ENCODE measurements around the gene CADPS.

CADPS gene

DNA sequence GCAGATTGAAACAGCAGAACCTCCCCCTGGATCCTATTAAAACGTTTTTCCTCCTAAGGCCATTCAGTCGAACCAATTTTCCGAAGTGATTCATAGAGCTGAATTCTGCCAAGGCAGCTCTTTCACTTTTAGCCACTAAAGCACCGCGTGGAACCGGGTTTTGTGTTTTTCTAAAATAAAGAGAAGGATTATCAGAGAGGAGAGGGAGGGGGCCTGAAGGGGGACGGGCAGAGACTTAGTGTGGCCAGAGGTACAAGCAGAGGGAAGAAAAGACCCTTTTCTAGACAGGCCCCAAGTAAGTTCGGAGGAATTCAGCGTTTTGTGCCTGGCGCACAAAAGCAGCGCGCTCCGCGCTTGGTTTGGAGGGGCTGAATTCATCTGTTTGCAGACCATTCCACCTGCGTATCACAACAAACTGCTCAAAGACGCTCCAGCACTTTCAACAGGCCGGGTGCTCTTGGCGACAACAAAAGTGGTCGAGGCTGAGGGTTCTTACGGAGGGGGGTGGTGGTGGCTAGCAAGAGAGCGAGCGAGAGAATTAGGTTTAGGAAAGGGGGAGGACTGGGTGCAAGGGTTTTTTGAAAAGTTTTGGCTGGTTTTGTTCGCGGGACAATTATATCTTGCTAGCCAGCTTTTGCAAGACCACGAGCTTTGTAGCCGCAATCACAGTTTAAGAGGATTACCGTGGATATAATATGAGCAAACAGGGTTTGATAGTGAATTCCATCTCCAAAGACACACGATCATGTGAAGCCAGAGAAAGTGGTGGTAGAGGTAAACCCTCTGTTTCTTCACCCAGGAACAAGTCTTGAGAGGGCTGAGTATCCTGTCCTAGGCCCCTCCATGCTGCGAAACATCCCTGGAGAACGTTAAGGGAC, 500.6 kb downstream of the CADPS start:
- no peak for DNase-seq (ENCODE audit: low read depth in 2 of 2)

DNA sequence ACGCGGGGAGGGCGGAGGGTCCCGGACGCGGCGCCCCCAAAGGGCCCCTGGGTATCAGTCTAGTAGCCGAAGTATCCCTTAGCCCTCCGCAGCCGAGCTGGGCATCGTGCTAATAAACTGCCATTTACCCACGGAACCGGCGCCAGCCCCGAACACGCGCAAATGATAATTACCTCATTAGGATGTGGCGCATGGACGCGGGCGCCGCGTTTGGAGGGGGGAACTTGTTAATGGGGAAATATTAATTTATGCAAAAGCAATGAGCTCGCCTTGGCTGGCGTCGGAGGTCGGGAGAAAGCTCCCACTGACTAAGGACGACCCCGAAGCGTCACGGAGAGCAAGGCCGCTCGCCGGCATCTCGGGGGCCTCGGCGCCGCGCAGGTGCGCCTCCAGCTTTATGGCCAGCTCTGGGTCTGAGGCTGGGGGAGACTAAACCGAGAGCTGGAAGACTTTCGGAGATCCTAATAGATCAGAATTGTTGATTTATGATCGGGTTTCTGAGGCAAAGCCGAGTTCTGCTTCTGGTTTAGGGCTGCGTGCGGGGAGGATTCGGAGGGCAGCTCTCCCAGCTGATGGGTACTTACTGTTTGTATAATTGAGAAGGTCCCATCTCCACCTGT, 501.4 kb downstream of the CADPS start:
- no peak for DNase-seq (ENCODE audit: low read depth in 2 of 2)

DNA sequence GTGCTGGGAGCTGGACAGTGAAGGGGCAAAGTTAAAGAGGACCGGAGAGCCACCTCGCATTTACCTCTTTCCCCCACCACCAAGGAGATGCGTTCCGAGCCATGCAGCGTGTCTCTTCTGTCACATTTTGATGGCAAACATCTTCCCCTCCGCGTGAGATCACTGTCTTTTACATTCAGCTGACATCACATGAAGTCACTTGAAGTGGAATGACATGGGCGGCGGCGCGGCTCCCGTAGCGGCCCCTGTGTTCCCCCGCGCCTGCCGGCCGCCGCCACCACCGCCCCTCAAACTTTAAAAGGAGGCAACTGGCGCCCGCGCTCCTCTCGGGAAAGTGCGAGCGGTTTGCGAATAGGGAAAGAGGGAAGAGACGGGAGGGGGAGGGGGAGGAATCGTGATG, 502.0 kb downstream of the CADPS start, which contains the start of gene FEZF2:
FEZF2 (minus strand) TSS at position 336 of the 400 bp plus-strand sequence. CDS start 682 bp downstream, outside the sequence.
- DNase-seq (ENCODE audit: low read depth in 2 of 2), result no peak

DNA sequence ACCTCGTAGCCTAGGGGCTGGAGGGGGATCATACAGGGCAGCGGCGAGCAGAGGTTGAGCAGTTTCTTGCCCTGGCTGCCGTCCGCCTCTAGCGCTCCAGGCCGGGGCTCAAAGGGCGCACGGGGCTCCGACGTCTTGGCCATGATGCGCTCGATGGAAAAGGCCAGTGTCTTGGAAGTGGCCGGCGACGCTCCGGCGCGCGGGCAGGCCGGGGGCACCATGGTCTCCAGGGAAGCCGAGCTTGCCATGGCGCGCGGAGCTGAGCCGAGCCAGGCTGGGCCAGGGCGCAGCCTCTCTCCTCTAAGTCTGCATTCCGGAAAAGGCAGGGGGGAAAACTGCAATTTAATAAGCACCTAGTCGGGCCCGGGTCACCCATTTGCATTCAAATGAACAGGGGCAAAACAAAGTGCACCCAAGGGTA, 502.6 kb downstream of the CADPS start:
- no peak for DNase-seq (ENCODE audit: low read depth in 2 of 2)

DNA sequence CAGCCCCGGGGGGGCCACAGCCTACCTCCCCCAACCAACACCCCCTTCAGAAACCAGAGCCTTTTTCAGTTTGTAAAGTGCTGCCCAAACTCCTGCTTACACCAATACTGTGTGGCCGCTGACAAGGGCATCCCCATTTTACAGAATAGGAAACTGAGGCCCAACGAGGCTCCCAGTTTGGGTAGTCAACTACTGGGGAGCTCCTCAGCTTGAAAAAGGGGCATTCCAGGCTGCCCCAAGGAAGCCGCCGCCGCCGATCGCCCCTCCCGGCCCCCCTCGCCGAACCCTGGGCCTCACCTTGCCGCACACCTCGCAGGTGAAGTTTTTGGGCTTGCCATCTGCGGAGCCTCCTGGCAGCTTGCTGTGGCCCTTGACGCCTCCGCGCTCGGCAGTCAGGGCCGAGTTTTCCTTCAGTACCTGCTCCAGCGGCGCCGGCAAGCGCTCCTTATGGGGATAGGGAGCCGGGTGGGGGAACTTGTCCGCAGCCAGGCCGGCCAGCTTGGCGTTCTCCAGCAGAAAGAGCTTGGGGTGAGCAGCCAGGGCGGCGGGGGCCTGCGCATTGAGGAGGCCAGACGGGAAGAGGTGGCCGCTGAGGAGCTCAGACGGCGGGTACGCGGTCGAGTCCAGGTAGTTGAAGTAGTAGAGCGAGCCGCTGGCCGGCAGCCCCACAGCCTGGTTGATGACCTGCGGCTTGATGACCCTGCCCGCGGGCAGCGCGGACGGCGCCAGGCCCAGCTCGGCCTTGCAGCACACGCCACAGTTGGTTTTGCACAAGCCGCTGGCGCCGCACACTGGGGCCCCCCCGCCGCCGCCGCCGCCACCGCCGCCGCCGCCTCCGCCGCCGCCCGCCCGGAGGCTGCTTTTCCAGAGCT, 503.3 kb downstream of the CADPS start:
- DNase-seq (ENCODE audit: low read depth in 2 of 2), result no peak

DNA sequence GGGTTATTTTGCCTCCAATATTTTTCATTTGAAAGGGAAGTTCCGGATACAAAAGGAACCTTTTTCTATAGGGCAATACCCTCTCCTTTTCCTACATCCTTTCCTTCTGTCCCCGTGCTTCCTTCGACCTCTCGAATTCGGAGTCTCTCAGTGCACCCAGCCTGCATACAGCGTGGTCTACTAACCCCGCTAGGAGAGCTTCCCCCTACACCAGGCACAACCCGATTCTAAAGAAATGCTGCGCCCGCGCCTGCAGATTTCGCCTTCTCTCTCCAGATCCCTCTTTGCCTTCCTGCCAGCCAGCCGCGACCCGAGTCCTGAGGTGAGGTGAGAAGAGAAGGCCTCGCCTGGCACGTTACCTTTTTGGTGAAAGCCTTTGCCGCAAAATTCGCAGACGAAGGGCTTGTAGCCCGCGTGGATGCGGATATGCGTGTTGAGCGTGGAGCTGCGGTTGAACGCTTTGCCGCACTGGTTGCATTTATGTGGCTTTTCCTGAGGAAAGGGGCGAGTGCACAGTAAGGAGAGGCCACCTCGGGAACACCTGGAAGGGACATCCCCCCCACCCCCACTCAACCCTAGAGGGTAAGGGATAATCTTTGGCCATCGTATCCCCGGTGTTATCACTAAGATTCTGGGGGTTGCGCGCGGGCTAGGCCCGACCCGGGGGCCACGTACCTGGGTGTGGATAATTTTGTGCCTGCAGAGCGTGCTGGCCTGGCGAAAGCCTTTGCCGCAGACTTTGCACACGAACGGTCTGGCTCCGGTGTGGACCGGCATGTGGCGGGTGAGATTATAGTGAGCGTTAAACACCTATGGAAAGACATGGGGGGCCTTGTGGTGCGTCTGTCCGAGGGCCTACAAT, 504.1 kb downstream of the CADPS start:
- no peak for DNase-seq (ENCODE audit: low read depth in 2 of 2)

DNA sequence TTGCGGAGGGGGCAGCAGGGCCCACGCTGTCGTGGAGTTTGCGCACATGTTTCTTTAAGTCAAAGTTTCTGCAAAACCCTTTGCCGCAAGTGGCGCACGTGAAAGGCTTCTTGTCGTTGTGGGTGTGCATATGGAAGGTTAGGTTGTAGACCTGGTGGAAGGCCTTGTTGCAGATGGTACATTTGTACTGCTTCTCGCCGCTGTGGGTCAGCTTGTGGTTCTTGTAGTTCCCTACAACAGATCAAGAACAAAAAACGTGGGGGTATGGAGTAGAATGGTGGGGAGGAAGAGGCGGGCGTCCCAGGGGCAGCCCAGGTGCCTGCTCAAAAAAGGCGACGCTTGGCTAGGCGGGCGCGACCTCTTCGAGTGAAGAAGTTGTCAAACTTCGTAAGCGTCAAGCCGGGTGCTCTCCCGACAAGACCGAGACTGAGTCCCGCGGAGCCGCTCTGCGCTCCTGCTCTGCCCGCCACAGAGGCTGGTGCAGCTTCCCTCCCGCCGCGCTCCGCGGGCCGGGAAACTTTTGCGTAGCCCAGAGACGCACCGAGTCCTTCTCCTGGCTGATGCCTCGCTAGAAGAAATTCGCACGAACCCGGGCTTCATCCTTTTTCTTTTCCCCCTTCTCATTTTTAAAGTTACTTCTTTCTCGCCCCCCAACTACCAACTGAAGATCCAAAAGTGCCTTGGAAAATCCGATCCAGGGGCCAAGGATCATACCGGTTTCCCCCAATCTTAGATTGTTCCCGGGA, 504.9 kb downstream of the CADPS start:
- no peak for DNase-seq (ENCODE audit: low read depth in 2 of 2)

DNA sequence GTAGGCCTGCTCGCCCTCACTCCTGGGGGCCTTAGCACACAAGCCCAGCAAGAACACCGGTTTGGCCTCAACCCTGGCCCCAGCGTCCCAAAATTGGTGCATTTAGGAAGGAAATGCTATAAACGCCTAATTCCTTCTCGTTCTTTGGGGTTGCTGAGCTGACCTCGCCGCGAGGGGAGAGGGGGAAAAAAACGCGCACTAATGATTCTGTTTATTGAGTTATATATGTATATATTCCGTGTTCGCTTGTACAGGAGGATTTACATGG, 505.8 kb downstream of the CADPS start:
- DNase-seq (ENCODE audit: low read depth in 2 of 2), result no peak

DNA sequence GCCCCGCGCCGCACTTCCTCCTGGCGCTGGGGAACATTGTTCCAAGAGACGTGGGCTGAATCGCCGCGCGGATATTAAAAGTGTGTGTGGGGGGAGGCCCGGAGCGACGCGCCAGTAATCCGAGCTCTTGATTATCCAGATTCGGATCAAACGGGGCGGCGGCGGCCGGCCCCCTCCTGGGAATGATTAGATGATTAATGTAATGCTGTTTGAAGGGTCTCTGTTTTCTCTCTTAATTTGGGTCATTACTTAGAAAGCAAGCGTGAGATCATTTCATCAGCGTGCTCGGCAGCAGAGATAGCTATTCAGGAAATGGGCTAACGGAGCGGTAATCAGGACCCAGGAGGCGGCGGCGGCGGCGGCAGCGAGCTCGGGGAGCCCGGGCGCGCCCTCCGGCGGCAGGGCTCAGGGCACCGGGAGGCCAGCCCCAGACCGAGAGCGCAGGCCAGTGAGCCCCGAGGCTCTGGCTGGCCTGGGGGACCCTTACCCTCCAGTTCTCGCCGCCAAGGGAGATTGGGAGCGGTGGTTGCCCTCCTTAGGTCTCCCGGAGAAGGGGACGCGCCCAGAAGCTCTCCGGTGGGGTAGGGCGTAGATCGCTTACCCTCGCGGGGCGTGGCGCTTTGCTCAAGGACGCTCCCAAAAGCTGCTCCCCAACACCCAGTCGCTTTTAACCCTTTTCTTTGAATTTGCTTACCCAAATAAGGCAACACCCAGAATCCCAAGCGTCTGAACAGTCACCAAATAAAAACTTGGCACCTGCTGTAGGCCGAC, 506.3 kb downstream of the CADPS start:
- DNase-seq (ENCODE audit: low read depth in 2 of 2), result no peak

DNA sequence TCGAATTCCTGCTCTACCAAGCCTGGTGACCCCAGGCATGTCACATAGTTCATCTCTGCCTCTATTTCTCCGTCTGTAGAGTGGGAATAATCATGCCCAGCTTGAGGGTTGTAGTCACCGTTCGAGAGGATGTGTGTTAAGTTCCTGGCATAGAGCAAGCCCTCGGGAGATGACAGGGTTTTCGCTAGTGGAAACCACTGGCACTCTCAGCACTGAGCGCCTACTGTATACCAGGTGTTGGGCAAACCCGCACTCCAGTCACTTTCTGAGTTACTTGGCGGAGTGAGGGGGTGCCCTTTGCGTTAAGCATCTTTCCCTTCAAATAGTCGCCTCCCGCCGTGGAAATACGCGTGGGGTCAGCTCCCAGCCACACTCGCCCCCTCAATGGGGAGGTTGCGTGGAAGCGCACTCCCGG, 506.9 kb downstream of the CADPS start:
- no peak for DNase-seq (ENCODE audit: low read depth in 2 of 2)

DNA sequence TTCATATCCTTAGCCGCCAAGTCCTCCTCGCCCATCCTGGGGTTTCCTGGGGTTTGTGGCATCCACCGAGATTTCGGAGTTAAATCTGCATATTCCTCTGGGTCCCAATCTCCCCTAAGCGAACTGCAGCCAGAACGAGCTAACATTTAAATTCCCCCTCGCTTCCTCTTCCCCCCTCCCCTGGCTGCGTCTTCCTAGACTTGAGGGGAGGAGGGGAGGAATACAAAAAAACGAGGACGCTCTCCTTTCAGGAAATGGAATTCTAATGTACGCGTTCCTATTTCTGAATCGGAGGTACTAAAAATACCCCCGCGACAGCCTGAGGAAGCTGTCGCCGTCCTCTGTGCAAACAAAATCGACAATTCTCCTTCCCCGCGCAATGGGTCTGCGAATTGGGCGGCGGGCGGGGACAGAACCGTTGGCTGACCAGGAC, 507.4 kb downstream of the CADPS start:
- DNase-seq (ENCODE audit: low read depth in 2 of 2), result no peak

DNA sequence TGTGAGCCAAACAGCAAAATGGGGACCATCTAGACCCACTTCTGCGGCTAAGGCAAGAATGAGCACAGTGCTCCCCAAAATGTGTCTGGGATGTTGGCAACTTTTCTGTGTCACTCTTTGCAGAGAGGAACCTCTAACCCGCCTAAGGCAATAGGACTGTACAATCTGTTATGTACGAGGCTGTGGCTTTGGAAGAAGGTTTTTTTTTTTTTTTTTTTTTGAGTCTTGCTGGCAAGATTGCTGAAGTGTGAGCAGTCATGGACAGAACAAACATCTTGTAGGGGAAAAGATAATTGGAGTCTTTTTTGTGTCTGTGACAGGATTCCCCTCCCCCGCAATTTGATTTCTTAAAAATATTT, 509.1 kb downstream of the CADPS start:
- DNase-seq (ENCODE audit: low read depth in 2 of 2), result no peak

DNA sequence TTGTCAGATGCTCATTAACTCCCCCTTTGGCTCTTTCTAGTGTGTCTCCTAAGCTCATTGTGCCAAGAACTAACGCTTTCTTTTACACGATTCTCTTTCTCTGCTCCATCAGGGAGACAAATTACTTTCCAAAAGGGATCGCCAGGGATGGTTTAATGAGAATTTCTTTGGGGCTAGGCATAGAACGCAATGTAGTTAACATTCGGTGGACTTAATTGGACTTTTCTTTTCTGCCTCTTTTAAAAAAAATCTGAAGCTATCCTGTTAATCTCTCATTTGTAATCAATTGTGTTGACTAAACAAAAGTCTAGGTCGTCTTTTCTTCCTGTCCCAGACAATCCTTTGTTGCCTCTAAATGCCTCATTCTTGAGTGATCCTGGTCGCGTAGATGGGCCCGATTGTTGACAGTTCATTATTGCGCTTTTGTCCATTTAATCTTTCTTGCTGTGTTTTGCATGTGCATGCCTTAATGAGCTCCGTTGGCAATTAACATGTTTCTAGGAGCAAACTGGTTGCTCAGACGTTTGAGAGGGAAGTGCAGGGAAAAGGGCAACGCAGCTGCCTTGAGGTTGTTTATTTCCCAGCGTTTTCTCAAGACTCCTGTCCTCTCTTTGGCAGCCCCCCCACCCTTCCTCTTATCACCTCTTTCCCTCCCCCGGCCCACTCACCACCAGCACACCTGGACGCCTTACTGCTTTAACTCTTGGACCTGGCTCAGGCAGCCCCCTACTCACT, 509.7 kb downstream of the CADPS start:
- DNase-seq (ENCODE audit: low read depth in 2 of 2), result no peak

DNA sequence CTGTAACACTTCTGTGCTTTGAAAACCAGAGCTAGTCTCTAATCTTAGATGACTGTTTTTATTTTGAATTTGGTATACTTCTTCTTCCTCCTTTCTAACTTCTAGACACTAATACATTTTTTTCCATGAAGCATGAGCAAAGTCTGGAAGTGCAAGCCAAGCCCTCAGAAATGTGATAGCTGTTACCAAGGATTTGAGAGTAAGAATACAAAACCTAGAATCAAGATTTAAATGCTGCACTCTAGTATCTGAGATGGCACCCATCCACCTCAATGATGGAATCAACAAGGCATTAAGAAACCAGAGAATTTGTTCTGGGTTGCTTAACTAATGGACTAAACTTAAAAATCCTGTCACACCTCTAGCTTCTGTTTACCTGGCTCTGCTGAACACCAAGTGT, 511.0 kb downstream of the CADPS start:
- no peak for DNase-seq (ENCODE audit: low read depth in 2 of 2)

DNA sequence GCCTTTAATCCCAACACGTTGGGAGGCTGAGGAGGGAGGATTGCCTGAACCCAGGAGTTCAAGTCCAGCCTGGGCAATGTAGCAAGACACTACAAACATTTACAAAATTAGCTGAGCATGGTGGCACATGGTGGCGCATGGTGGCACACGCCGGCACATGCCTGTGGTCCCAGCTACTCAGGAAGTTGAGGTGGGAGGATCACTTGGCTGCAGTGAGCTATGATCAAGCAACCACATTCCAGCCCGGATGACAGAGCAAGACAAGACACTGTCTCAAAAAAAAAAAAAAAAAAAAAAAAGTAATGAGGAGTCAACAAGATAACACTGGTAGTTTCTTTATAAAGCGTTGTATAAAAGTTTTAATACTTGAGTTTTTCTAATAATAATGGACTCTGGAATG, 511.9 kb downstream of the CADPS start:
- no peak for DNase-seq (ENCODE audit: low read depth in 2 of 2)

DNA sequence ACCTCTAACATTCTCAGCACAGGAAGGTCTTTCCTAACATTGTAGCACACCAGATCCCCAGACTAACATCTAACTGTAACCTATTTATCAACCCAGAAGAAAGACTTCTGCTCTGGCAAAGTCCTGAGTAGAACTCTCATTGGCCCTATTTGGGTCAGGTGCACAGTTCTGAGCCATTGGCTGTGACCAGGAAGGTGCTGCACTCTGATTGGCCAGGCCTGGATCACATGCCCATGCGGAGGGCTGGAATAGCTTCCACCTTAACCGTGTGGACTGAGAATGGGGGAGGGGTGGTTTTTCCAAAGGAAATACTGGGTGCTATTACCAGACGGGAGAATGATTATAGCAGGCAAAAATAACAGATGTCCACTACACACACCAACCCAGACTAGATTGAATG, 513.4 kb downstream of the CADPS start:
- no peak for DNase-seq (ENCODE audit: low read depth in 2 of 2)

DNA sequence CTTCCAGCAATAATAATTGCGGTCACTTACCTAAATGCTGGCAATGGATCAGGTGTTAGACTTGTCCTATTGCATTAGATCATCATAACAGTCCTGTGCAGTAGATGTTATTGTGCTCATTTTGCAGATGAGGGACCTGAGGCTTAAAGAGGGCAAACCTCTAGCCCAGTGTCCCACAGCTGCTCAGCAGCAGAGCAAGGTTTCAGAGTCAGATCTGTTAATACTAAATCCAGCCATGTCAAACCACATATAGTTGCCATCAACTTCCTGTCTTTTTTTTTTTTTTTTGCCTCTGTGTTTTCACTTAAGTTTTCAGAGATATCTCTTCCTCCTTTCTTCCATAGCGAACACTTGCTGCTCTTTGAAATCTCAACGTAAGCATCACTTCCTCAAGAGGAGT, 514.0 kb downstream of the CADPS start:
- no peak for DNase-seq (ENCODE audit: low read depth in 2 of 2)

DNA sequence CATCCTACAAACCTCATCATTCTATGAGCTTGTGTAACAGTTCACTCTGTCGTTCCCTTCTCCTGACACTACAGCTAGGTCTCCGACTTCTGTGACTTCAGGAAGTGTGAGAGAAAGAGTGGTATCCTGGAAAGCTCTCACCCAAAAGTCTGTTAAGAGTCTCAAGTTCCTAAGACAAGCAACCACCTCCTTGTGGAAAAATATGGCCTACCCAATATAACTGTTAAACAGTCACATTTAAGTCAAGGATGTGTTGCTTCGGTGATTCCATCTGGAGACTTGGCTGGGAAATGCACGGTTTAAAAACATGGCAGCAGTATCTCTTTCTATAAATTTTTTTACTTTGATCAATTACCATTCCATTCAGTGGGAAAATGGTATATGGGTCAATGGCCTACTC, 515.7 kb downstream of the CADPS start:
- no peak for DNase-seq (ENCODE audit: low read depth in 2 of 2)

DNA sequence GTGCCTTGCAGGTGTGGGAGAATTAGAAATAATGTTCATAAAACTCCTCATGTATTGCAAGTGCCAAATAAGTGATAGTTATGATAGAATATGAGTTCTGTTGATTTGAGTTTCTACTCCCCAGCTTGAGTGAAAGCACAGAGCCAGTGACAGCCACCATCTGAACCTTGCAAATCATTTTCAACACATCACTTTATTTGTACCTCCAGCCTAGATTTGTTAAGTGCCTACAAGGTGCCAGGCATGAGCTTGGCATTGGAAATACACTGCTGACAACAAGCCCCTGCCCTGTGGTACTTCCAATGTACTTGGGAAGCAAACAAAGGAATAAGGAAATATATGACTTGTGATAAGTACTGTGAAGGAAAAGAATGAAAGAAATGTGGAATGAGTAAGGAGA, 518.9 kb downstream of the CADPS start:
- no peak for DNase-seq (ENCODE audit: low read depth in 2 of 2)
